ENCODE data around the gene TTYH1. TPM values are rescaled to one million over a fixed set of nuclear protein-coding genes. Genes with fewer than 3 reads are reported as not detected.

Gene TTYH1
- not detected in 2 replicates for total RNA-seq

DNA sequence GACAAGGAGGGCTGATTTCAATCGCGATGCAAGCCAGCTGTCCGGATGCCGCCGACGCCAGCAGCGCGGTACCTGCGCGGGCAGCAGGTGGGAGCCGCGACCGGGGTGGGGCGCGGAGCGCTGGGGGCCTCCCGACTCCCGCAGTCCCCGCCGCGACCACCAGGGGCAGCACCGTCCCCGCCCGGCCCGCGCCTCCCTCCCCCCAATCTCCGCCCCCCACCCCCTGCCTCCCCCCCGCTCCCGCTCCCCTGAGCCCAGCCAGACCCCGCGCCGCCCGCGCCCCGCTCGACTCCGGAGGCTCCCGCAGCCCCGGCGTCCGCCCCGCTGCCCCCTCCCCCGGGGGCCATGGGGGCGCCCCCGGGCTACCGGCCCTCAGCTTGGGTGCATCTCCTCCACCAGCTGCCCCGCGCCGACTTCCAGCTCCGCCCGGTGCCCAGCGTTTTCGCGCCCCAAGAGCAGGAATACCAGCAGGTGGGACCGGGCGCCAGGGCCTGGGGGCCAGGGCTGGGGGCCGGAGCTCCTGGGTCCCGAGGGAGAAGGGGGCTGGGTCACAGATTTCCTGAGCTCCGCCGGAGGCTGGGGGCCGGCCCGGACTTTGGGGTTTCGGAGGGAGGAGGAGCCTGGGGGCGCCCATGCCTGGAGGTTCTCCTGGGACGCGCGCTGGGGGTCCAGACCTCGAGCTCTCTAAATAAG, at the start of gene TTYH1:
TSS of gene TTYH1 (plus strand) at position 257 of the 693 bp plus-strand sequence. CDS start at position 346, 89 bp downstream.

DNA sequence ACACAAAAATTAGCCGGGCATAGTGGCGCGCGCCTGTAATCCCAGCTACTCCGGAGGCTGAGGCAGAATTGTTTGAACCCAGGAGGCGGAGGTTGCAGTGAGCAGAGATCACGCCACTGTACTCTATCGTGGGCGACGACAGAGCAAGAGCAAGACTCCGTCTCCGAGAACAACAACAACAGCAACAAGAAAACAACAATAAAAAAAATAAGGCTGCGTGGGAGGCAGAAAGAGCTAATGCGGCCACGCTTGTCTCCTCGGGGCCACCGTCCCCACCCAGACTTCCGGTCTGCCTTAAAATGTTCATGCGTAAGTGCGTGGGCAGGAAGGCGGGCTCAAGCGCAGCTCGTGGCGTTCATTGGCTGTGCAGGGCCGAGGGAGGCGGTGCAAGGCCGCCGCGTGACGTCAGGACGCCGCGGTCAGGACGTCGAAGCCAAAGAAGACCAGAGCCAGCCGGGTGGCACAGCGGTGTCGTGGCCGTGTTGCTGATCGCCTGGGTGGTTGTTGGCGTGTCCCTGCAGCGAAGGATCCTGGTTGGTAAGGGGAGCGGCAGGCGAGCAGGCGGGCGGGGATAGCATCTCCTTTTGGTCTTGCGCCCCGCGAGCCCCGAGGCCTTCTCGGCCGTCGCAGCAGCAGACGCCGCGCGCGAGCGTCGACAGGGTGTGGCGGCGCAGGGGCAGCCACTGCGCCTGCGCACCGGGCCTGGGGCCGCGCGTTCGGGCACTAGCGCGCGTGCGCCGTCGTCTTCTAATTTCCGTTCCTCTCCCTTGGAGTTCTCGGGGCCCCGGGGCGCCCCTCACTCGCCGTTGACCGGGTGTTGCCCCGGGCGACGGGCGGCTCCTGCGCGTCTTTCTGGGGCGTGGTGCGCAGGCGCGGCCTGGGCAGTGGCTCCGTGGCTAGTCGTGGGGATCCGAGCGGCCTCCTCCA, 33.8 kb downstream of the TTYH1 start, which contains the start of gene LENG8:
TSS of gene LENG8 (plus strand) at position 426 of the 927 bp plus-strand sequence. CDS start 2,146 bp downstream, outside the sequence.

GRCh38 chr19:54463531-54464043, 48.3 kb downstream of the TTYH1 start, which contains the start of gene LENG9:
Gene LENG9, minus strand, starts transcription at chr19:54463778. Its CDS starts 252 bp downstream, at chr19:54463526.

GRCh38 chr19:54473071-54473891, 58.0 kb downstream of the TTYH1 start, which contains the start of gene CDC42EP5:
Gene CDC42EP5, minus strand, starts transcription at chr19:54473296. Its CDS starts 7,749 bp downstream, at chr19:54465547.

Other genes starting within 250 kb of the TTYH1 start
- gene TMC4, start 242.3 kb upstream of the TTYH1 start, total RNA-seq: 0.17 and 0.45 TPM in 2 replicates
- 79.2 and 85.3 TPM in 2 replicates for gene MBOAT7, start 225.9 kb upstream of the TTYH1 start, total RNA-seq
- 90.8 and 109 TPM in 2 replicates for gene TSEN34, start 224.2 kb upstream of the TTYH1 start, total RNA-seq
- 2,612 and 2,869 TPM in 2 replicates for gene RPS9, start 214.6 kb upstream of the TTYH1 start, total RNA-seq
- not detected in 2 replicates for gene LILRB3, start 192.5 kb upstream of the TTYH1 start, total RNA-seq
- gene LILRA6, start 172.7 kb upstream of the TTYH1 start, total RNA-seq: not detected in 2 replicates
- not detected in 2 replicates for gene LILRB5, start 158.2 kb upstream of the TTYH1 start, total RNA-seq
- not detected in 2 replicates for gene LILRB2, start 134.4 kb upstream of the TTYH1 start, total RNA-seq
- gene LILRA5, start 102.3 kb upstream of the TTYH1 start, total RNA-seq: not detected in 2 replicates
- not detected in 2 replicates for gene LILRA4, start 76.3 kb upstream of the TTYH1 start, total RNA-seq
- not detected in 2 replicates for gene LAIR1, start 50.5 kb upstream of the TTYH1 start, total RNA-seq
- 30.9 and 31.1 TPM in 2 replicates for gene LENG8, start 33.7 kb downstream of the TTYH1 start, total RNA-seq
- 5.1 and 5.5 TPM in 2 replicates for gene LENG9, start 48.3 kb downstream of the TTYH1 start, total RNA-seq
- gene CDC42EP5, start 57.8 kb downstream of the TTYH1 start, total RNA-seq: 26.5 and 30.4 TPM in 2 replicates
- not detected in 2 replicates for gene LAIR2, start 87.4 kb downstream of the TTYH1 start, total RNA-seq
- gene LILRA2, start 158.3 kb downstream of the TTYH1 start, total RNA-seq: not detected in 2 replicates
- gene LILRA1, start 178.2 kb downstream of the TTYH1 start, total RNA-seq: not detected in 2 replicates
- gene LILRB1, start 215.0 kb downstream of the TTYH1 start, total RNA-seq: not detected in 2 replicates
- gene LILRB4, start 247.5 kb downstream of the TTYH1 start, total RNA-seq: not detected in 2 replicates

Data from bronchus fibroblast of lung (primary cell).